Head of caudate nucleus (tissue), 42 donors: ENCODE measurements around the gene AUTS2.
A peak's percentile ranks its signal among the peaks of the same experiment; 100 is the strongest.

Source experiments
- DNase-seq, 42 donors: peaks; one replicate each; pipeline versions ENCODE4 v3.0.0 to v3.0.0-alpha.2; 2020 to 2021; ENCODE audit warnings: mixed read lengths in 7 of 42
- intact Hi-C: fragments of 100-400 bp; cut with DNase I; formaldehyde crosslinking; loops from one replicate; pipeline ENCODE4 v1.15.0; 2022

Gene AUTS2

GRCh38 chr7:69674701-69675182, 76.5 kb downstream of the AUTS2 start:
- no peak for DNase-seq
- intact Hi-C loops = no loop called here

- intact Hi-C loops = no loop called here
- no peak for DNase-seq
Observed at GRCh38 chr7:69676247-69676646, 78.0 kb downstream of the AUTS2 start.

GRCh38 chr7:69677054-69677852, 79.0 kb downstream of the AUTS2 start:
- DNase-seq = no peak
- intact Hi-C loops = no loop called here

GRCh38 chr7:69677881-69678493, 79.7 kb downstream of the AUTS2 start:
- intact Hi-C loops = no loop called here
- DNase-seq = no peak

DNA sequence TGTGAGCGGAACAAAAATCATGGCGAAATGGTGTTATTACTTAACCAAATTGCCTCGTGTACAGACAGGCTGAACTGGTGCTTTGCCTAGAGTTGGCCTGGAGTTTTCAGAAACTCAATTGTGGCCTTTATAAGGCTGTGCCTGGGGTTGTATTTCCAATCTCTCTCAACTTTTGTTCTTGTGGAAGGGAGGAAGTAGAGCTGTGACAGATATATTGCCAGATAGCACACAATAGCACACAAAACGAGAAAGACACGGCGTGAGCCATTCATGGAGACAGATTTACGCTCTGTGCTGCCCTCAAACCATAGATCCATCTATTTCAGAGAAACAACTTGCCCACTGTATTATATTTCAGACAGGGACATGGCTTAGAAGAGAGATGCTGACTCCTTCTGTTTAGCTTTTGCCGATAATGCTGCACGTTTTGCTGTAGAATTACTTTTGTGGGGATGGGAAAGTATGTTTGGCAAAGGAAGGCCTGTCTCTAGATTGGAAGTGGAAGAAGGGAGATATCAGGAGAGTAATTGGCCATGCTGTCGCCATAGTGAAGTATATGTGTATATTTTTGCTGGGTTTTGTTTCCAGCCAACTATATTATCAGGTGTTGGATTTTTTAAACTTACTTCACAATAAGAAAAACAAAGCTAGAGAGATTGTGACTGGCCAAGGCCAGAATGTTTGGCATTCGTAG, 80.4 kb downstream of the AUTS2 start:
- no peak for DNase-seq
- intact Hi-C loops = no loop called here

DNA sequence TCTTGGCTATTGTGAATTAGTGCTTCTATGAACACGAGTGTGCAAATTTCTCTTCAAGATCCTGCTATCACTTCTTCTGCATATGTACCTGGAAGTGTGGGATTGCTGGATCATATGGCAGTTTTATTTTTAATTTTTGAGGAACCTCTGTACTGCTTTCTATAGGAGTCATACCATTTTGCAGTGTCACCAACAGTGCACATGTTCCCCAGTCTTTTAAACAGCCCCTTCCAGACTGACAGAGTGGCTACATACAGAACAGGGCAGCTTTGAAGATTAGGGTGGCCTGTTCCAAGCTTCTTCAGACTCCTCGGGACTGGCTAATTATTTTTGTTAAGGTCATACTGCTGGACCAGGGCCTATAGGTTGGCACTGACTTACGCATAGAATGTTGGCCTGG, 82.9 kb downstream of the AUTS2 start:
- DNase-seq = no peak
- intact Hi-C loops = no loop called here

- DNase-seq = no peak
- intact Hi-C loops = no loop called here
Observed at GRCh38 chr7:69682518-69682917, 84.2 kb downstream of the AUTS2 start.

- peak in 1 of 42 donors; percentile 48 for DNase-seq
- intact Hi-C loops = no loop called here
Observed at GRCh38 chr7:69683002-69683401, 84.7 kb downstream of the AUTS2 start.

GRCh38 chr7:69684369-69685292, 86.4 kb downstream of the AUTS2 start:
- DNase-seq = peak in 2 of 42 donors; percentile 12 to 49
- intact Hi-C loops = no loop called here

GRCh38 chr7:69685293-69685631, 87.0 kb downstream of the AUTS2 start:
- intact Hi-C loops = no loop called here
- DNase-seq = no peak

- intact Hi-C loops = no loop called here
- DNase-seq = no peak
Observed at GRCh38 chr7:69686366-69686765, 88.1 kb downstream of the AUTS2 start.

DNA sequence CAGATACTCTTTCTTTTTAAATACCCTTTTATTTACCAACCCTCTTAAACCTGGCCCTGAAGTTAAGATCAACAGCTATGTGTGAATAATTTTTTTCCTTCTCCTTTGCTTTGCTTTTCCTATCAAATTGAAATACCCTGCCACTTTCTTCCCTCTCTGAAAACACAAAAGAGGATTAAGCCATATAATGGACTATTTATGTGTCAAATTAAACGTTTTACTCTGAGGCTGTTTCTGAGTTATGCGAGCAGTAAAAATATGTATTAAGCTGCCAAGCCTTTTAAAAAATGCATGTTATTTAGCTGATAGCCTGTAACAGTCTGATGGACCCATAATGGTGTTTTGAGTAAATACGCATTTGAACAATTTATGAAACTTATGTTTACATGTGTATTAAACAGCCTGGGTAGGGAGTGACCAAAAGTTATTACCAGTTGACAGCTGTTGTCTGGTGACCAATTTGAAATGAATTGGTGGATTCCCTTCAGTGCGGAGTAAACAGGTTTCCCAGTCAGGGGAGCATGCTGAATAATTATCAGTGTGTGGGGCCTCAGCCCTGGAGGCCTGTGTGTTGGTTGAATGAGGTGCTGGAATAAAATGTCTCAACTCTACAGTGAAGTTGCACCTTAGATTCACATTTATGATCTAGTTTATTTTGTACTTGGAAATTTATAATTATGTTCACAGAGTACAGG, 89.6 kb downstream of the AUTS2 start:
- no peak for DNase-seq
- intact Hi-C loops = no loop called here

- intact Hi-C loops = no loop called here
- no peak for DNase-seq
Observed at GRCh38 chr7:69690329-69690728, 92.1 kb downstream of the AUTS2 start.

GRCh38 chr7:69691327-69691726, 93.1 kb downstream of the AUTS2 start:
- intact Hi-C loops = no loop called here
- no peak for DNase-seq

DNA sequence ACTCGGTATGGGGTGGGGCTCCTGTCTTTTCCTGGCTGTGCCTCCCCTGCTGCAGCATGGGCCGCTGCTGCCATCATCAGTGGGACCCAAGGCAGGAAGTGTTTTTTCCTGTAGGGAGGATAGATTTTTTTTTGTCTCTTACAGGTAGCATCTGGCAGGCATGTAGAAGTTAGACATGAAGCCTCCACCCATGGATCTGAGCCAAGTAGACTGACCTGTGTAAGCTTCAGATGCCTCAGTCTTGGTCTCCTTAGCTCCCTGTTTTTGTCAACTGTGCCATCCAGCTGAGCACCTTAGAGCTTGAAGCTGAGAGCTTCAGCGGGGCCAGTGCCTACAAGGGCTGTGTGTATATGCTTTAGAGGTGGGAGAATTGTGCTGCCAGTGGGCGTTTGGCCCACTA, 93.5 kb downstream of the AUTS2 start:
- DNase-seq = no peak

DNA sequence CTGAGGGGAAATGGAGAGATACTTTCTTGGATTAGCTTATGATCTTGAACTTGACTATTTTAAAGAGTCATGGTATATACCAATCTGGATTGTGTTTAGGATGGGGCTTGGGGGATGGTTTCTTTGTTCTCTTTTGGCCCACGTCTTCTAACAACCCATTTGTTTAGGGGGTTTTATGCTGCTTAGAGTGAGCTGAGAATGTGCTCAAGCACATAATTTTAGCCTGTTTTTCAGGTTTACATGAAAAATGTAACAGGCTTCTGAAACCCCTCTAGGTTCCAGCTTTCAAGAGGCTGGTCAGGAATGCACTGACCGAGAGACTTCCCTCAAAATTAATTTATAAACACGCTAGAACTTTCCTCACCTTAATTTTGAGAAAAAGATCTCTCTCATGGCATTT, 94.3 kb downstream of the AUTS2 start:
- intact Hi-C loops = no loop called here
- DNase-seq = no peak

More for the DNA sequence above, 93.5 kb downstream of the AUTS2 start:
- intact Hi-C loops = no loop called here

DNA sequence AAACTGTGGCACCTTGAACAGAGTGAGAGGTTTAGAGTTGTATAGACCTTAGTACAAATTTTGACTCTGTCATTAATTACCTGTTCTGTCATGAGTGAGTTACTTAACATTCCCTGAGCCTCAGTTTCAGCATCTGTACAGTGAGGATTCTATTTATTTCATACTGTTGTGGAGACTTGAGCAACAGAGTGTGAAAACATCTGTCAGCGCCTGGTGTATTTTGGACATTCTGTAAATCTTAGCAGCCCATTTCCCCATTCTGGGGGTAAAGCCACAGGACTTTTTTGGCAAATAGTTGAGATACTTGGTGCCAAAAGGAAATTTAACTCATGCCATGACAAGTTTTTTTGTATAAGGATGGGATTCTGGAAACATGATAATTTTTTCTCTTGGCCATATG, 94.8 kb downstream of the AUTS2 start:
- DNase-seq = no peak
- intact Hi-C loops = no loop called here

DNA sequence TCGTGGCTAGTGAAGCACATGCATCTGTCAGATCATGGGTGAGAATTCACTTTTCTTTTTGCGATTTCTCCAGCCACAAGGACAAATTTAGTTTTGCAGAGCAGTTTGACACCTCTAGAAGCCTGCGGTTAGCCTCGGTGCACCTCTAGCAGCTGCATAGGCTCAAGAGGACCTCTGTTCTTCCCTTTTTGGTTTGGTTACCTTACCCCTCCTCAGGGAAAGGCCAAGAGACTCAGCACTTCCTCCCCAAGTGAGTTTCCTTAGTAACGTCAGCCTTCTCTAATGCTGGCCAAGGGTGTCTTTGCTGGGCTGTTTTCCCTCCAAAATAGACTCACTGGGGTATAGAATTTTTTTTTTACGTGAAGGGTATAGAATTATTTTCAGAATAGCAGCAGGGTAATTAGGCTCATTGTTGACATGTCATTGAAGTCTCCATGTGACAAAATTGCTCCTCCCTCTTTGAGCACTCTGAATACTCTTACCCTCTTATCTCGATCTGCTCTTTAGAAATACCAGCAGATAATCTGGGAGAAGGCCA, 97.8 kb downstream of the AUTS2 start:
- intact Hi-C loops = no loop called here
- DNase-seq = no peak
